Prostate gland (tissue), 2 donors: Measurements from ENCODE around the gene HNRNPUL1. TPM values are rescaled to one million over a fixed set of nuclear protein-coding genes. Genes with fewer than 3 reads are reported as not detected.

Source experiments
- DNase-seq: peaks from one replicate; pipeline ENCODE4 v3.0.0-alpha.2; 2019; ENCODE audit warnings: low spot score
- H3K27ac ChIP-seq, 2 donors: fragments of 200-600 bp; sonication (generic); 2 replicates each; pipeline ENCODE4 v1.5.1; 2017 to 2019
- H3K27me3 ChIP-seq: fragments of 200-600 bp; sonication (generic); replicated peaks from 2 replicates; pipeline ENCODE4 v1.5.1; 2019; ENCODE audit not compliant: insufficient read depth
- H3K36me3 ChIP-seq, 2 donors: fragments of 200-600 bp; sonication (generic); 1 replicate in 1 of 2; 2 replicates in 1 of 2; pipeline versions ENCODE4 v1.5.1 to v1.8.1; 2017 to 2019
- H3K4me1 ChIP-seq: fragments of 200-600 bp; sonication (generic); replicated peaks from 2 replicates; pipeline ENCODE4 v1.5.1; 2019
- H3K4me3 ChIP-seq, 2 donors: fragments of 200-600 bp; sonication (generic); 2 replicates each; pipeline ENCODE4 v1.5.1; 2017 to 2019
- H3K9me3 ChIP-seq: fragments of 200-600 bp; sonication (generic); 2 replicates; pipeline ENCODE4 v1.5.1; 2017
- POLR2A ChIP-seq: fragments of 450-650 bp; IDR thresholded peaks from one replicate; pipeline ENCODE4 v1.6.1; 2016; ENCODE audit warnings: antibody characterized with exemption, mild to moderate bottlenecking
- POLR2AphosphoS5 ChIP-seq: sonication (generic); formaldehyde crosslinking; IDR thresholded peaks from one replicate; pipeline ENCODE4 v1.6.1; 2017; ENCODE audit warnings: antibody characterized with exemption
- WGBS: methylation state at CpG from one replicate; pipeline ENCODE4 v1.1.5; 2018; 5-methylcytosine and 5-hydroxymethylcytosine counted together
- intact Hi-C: fragments of 100-400 bp; cut with DNase I; formaldehyde crosslinking; loops from one replicate; pipeline ENCODE4 v1.14.2; 2022
- total RNA-seq, 2 donors: library from RNA; depleted of rRNA; stranded (reverse); fragments of >200 nt; gene quantifications; one replicate each; pipeline ENCODE4 v1.1.0, GENCODE V29; 2016
- TF ChIP-seq, protein P1 (sequence below), 4 experiments: fragments of 200-600 bp in 2 of 4; fragments of 450-650 bp in 2 of 4; sonication (generic) in 2 of 4; IDR thresholded peaks; 1 replicate in 3 of 4; 2 replicates in 1 of 4; pipeline ENCODE4 v1.5.1; 2016 to 2019; ENCODE audit warnings: antibody characterized with exemption in 4 of 4, mild to moderate bottlenecking in 2 of 4, moderate library complexity in 2 of 4

HNRNPUL1 gene
- total RNA-seq, 2 donors from 2014 or later, result 133 to 183 TPM

DNA sequence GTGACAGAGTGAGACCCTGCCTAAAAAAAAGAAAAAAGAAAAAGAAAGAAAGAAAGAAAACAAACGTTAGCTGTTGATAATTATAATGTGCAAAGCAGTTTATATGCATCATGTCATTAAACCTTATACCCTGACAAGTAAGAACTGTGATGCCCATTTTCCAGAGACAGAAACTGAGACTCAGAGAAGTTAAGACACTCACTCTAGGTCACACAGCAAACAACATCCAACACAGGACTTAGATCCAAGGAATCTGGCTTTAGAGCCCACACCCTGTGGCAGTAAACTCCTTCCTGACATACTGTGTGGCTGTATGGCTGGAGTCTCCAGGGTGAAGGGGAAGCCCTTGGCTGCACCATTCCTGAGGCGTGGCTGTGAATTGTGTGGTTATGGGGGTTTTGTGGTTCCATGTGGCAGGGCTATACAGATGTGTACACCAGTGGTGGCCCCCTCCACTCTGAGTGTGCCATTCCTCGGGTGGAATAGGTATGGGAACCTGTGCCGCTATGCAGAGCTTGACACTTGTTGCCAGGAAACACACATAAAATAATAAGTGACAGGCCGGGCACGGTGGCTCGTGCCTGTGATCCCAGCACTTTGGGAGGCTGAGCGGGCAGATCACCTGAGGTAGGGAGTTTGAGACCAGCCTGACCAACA, 29.5 kb upstream of the HNRNPUL1 start:
- Histone ChIP-seq H3K4me3 (no peak overlapping the region), H3K36me3 (no peaks in the 10 kb centered on the region), H3K4me1 (no peaks in the 10 kb centered on the region), H3K27ac (no peak overlapping the region), H3K9me3 (no peaks in the 10 kb centered on the region), H3K27me3 (no peaks in the 10 kb centered on the region)
- DNase-seq, result no peak
- 85% methylated on average over 8 of the region's 8 CpGs for WGBS
- intact Hi-C loops, result no loop called here
- TF ChIP-seq POLR2A, result no peak
- no peak for TF ChIP-seq POLR2AphosphoS5
- TF ChIP-seq, protein P1, sequence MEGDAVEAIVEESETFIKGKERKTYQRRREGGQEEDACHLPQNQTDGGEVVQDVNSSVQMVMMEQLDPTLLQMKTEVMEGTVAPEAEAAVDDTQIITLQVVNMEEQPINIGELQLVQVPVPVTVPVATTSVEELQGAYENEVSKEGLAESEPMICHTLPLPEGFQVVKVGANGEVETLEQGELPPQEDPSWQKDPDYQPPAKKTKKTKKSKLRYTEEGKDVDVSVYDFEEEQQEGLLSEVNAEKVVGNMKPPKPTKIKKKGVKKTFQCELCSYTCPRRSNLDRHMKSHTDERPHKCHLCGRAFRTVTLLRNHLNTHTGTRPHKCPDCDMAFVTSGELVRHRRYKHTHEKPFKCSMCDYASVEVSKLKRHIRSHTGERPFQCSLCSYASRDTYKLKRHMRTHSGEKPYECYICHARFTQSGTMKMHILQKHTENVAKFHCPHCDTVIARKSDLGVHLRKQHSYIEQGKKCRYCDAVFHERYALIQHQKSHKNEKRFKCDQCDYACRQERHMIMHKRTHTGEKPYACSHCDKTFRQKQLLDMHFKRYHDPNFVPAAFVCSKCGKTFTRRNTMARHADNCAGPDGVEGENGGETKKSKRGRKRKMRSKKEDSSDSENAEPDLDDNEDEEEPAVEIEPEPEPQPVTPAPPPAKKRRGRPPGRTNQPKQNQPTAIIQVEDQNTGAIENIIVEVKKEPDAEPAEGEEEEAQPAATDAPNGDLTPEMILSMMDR (IDR thresholded peaks at IDR 0.05), result no peak

DNA sequence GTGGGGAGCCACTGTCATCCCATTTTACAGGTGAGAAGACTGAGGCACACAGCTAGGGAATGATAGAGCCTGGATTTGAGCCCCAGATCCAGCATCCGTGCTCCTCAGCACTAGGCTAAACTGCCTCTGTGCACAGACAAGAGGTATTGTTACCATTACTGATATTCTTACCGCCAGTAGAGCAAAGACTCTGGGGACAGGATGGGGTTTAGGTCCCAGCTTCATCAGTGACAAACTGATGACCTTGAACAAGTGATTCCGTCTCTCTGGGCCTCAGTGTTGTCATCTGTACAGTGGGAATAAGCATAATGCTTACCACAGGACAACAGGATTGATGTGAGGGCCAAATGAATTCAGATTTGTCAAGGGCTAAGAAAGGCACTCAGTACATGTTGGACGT, 28.7 kb upstream of the HNRNPUL1 start:
- no peak overlapping the region for H3K4me3 ChIP-seq
- H3K4me1 ChIP-seq, result no peaks in the 10 kb centered on the region
- no peaks in the 10 kb centered on the region for H3K36me3 ChIP-seq
- no peaks in the 10 kb centered on the region for H3K9me3 ChIP-seq
- no peak overlapping the region for H3K27ac ChIP-seq
- no peak for DNase-seq
- intact Hi-C loops, result no loop called here
- 89% methylated on average over 4 of the region's 4 CpGs for WGBS
- H3K27me3 ChIP-seq, result no peaks in the 10 kb centered on the region
- TF ChIP-seq, protein P1 (IDR thresholded peaks at IDR 0.05), result no peak
- TF ChIP-seq POLR2A (no peak), POLR2AphosphoS5 (no peak)

DNA sequence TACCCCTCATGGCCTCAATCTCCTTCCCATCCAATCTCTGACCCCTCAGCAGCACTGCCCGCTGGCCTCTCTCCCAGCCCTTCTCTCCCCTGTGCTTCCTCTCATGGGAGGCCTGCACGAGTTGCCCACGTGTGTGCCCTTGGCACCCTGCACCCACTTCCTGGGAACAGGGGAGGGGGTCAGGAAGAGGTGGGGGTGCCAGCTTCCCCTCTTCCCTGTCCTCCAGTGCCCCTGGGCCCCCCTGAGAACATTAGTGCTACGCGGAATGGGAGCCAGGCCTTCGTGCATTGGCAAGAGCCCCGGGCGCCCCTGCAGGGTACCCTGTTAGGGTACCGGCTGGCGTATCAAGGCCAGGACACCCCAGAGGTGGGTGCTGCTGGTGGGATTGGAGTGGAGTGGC, 25.9 kb upstream of the HNRNPUL1 start:
- H3K36me3 ChIP-seq, result no peaks in the 10 kb centered on the region
- no peak overlapping the region for H3K27ac ChIP-seq
- WGBS, result 85% methylated on average over 10 of the region's 10 CpGs
- H3K27me3 ChIP-seq, result no peaks in the 10 kb centered on the region
- intact Hi-C loops, result no loop called here
- no peaks in the 10 kb centered on the region for H3K9me3 ChIP-seq
- TF ChIP-seq POLR2AphosphoS5 (no peak), POLR2A (no peak)
- TF ChIP-seq, protein P1 (IDR thresholded peaks at IDR 0.05), result no peak
- H3K4me1 ChIP-seq, result no peaks in the 10 kb centered on the region
- no peak overlapping the region for H3K4me3 ChIP-seq
- DNase-seq, result no peak

DNA sequence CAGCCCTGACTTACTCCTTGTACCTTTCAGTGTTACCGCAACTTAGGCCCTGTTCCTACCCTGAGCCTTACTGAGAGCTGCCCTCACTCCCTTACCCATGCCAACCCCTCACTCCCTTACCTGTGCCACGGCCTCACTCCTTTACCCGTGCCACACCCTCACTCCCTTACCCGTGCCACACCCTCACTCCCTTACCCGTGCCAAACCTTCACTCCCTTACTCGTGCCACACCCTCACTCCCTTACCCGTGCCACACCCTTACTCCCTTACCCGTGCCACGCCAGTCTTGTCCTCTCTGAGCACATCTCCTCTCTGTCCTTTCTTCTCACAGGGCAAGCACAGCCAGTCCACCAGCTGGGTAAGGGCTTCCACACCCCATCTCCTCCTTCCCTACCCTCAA, 24.8 kb upstream of the HNRNPUL1 start:
- WGBS, result 94% methylated on average over 9 of the region's 9 CpGs

More for the DNA sequence above, 24.8 kb upstream of the HNRNPUL1 start:
- H3K27ac ChIP-seq, result no peak overlapping the region
- intact Hi-C loops, result no loop called here
- no peak for DNase-seq
- H3K4me1 ChIP-seq, result no peaks in the 10 kb centered on the region
- H3K27me3 ChIP-seq, result no peaks in the 10 kb centered on the region
- TF ChIP-seq POLR2A (no peak), POLR2AphosphoS5 (no peak)
- TF ChIP-seq, protein P1 (IDR thresholded peaks at IDR 0.05), result no peak
- no peaks in the 10 kb centered on the region for H3K9me3 ChIP-seq
- H3K36me3 ChIP-seq, result no peaks in the 10 kb centered on the region
- no peak overlapping the region for H3K4me3 ChIP-seq
